H1 (cell line): ENCODE measurements around the gene ARL14. TPM values are rescaled to one million over a fixed set of nuclear protein-coding genes. Genes with fewer than 3 reads are reported as not detected.

ENCODE experiments used
- CTCF ChIA-PET: fragments of 300-600 bp; sonication (Branson Sonifier 250); formaldehyde crosslinking; loops from one replicate; lab custom pipeline; 2021; ENCODE audit not compliant: partially characterized antibody; lab: Charles Lee
- POLR2A ChIA-PET: fragments of 300-600 bp; sonication (Branson Sonifier 250); formaldehyde crosslinking; loops from one replicate; lab custom pipeline; 2021; ENCODE audit warnings: inconsistent platforms; ENCODE audit not compliant: partially characterized antibody; lab: Charles Lee
- DNase-seq, 2 experiments: peaks; one replicate each; pipeline versions ENCODE4 v3.0.0 to v3.0.0-alpha.2; 2010 to 2022; ENCODE audit warnings: low spot score in 2 of 2, low read depth in 1 of 2, mixed read lengths in 1 of 2
- FAIRE-seq: peaks from 2 replicates; lab custom pipeline; 2011; peaks lifted over from hg19 to GRCh38; lab: Jason Lieb, UNC
- H2AFZ ChIP-seq: 2 replicates; pipeline ENCODE4 v1.8.1; 2012; ENCODE audit warnings: low read length, inconsistent platforms
- H2AK5ac ChIP-seq: 2 replicates; pipeline ENCODE4 v1.6.1; 2013; ENCODE audit warnings: low read depth, low read length
- H2BK120ac ChIP-seq: replicated peaks from 2 replicates; pipeline ENCODE3; 2013; ENCODE audit warnings: low read depth, low read length, inconsistent platforms
- H2BK12ac ChIP-seq: 2 replicates; pipeline ENCODE4 v1.6.1; 2013; ENCODE audit warnings: low read depth, low read length
- H2BK15ac ChIP-seq: 2 replicates; pipeline ENCODE4 v1.6.1; 2013; ENCODE audit warnings: low read length
- H2BK20ac ChIP-seq: 2 replicates; pipeline ENCODE4 v1.6.1; 2013; ENCODE audit warnings: low read length
- H2BK5ac ChIP-seq: 2 replicates; pipeline ENCODE4 v1.6.1; 2013; ENCODE audit warnings: low read depth, low read length
- H3K14ac ChIP-seq: 2 replicates; pipeline ENCODE4 v1.6.1; 2013; ENCODE audit warnings: inconsistent platforms; ENCODE audit not compliant: insufficient read length
- H3K18ac ChIP-seq: 2 replicates; pipeline ENCODE4 v1.6.1; 2013; ENCODE audit warnings: low read length; ENCODE audit errors: extremely low read depth
- H3K23ac ChIP-seq: 2 replicates; pipeline ENCODE4 v1.6.1; 2013; ENCODE audit warnings: inconsistent platforms; ENCODE audit not compliant: insufficient read length
- H3K23me2 ChIP-seq: 2 replicates; pipeline ENCODE4 v1.6.1; 2013; ENCODE audit warnings: low read depth, low read length
- H3K27ac ChIP-seq: 2 replicates; pipeline ENCODE4 v1.6.1; 2011; ENCODE audit warnings: low read depth, low read length, inconsistent platforms
- H3K27me3 ChIP-seq, 4 experiments: replicated peaks in 1 of 4; 1 replicate in 1 of 4; 2 replicates in 3 of 4; pipeline versions ENCODE4 v1.6.1 to v1.8.1; 2011 to 2013; ENCODE audit warnings: low read length in 3 of 4, mild to moderate bottlenecking in 3 of 4, inconsistent platforms in 2 of 4, mixed read lengths in 2 of 4, moderate library complexity in 1 of 4; ENCODE audit not compliant: control insufficient read depth in 3 of 4, insufficient read depth in 3 of 4; ENCODE audit errors: extremely low read depth in 1 of 4
- H3K36me3 ChIP-seq, 4 experiments: 2 replicates each; pipeline versions ENCODE4 v1.6.1 to v1.8.1; 2011 to 2013; ENCODE audit warnings: mild to moderate bottlenecking in 4 of 4, low read length in 3 of 4, moderate library complexity in 2 of 4, control low read depth in 1 of 4, inconsistent platforms in 1 of 4; ENCODE audit not compliant: insufficient read depth in 4 of 4, control insufficient read depth in 2 of 4
- H3K4ac ChIP-seq: replicated peaks from 2 replicates; pipeline ENCODE3; 2013; ENCODE audit warnings: low read length, low read depth, mixed read lengths, inconsistent platforms; ENCODE audit not compliant: insufficient read length
- H3K4me1 ChIP-seq, 4 experiments: replicated peaks in 1 of 4; 1 replicate in 1 of 4; 2 replicates in 3 of 4; pipeline versions ENCODE4 v1.6.1 to v1.8.1; 2011 to 2013; ENCODE audit warnings: low read length in 3 of 4, inconsistent platforms in 2 of 4, mixed read lengths in 1 of 4; ENCODE audit not compliant: insufficient read depth in 4 of 4, control insufficient read depth in 3 of 4
- H3K4me2 ChIP-seq, 2 experiments: 2 replicates each; pipeline versions ENCODE4 v1.6.1 to v1.8.1; 2011 to 2013; ENCODE audit warnings: low read depth in 2 of 2, low read length in 2 of 2, control low read depth in 1 of 2, inconsistent platforms in 1 of 2, mild to moderate bottlenecking in 1 of 2; ENCODE audit not compliant: insufficient read depth in 1 of 2
- H3K4me3 ChIP-seq, 4 experiments: fragments of 200-600, 300-600 bp in 1 of 4; sonication (generic), shearing (Covaris generic), sonication (Bioruptor Twin) in 1 of 4; 2 replicates each; pipeline versions ENCODE4 v1.5.1 to v1.8.1; 2011 to 2016; ENCODE audit warnings: low read length in 4 of 4, low read depth in 3 of 4, control low read depth in 2 of 4, inconsistent platforms in 2 of 4, mild to moderate bottlenecking in 2 of 4, mixed read lengths in 1 of 4, moderate library complexity in 1 of 4; ENCODE audit not compliant: insufficient read depth in 2 of 4; ENCODE audit errors: extremely low read depth in 1 of 4
- H3K56ac ChIP-seq: replicated peaks from 2 replicates; pipeline ENCODE3; 2013; ENCODE audit warnings: low read depth, mild to moderate bottlenecking, mixed read lengths, low read length, inconsistent platforms; ENCODE audit not compliant: insufficient read length
- H3K79me1 ChIP-seq: 2 replicates; pipeline ENCODE4 v1.6.1; 2013; ENCODE audit warnings: low read depth, low read length, control low read depth
- H3K79me2 ChIP-seq, 2 experiments: 2 replicates each; pipeline versions ENCODE4 v1.6.1 to v1.8.1; 2012 to 2013; ENCODE audit warnings: low read length in 2 of 2, mild to moderate bottlenecking in 2 of 2, inconsistent platforms in 1 of 2; ENCODE audit not compliant: insufficient read depth in 2 of 2, control insufficient read depth in 1 of 2
- H3K9ac ChIP-seq, 4 experiments: replicated peaks in 1 of 4; 1 replicate in 1 of 4; 2 replicates in 3 of 4; pipeline versions ENCODE4 v1.6.1 to v1.8.1; 2011 to 2013; ENCODE audit warnings: low read depth in 3 of 4, low read length in 3 of 4, control low read depth in 2 of 4, mild to moderate bottlenecking in 2 of 4, moderate library complexity in 2 of 4, inconsistent platforms in 1 of 4; ENCODE audit errors: extremely low read depth in 1 of 4
- H3K9me3 ChIP-seq, 2 experiments: 2 replicates each; pipeline versions ENCODE4 v1.6.1 to v1.8.1; 2012 to 2013; ENCODE audit warnings: mild to moderate bottlenecking in 2 of 2, moderate library complexity in 2 of 2, control low read depth in 1 of 2, inconsistent platforms in 1 of 2, low read depth in 1 of 2, low read length in 1 of 2, mixed read lengths in 1 of 2; ENCODE audit not compliant: insufficient read depth in 2 of 2
- H4K20me1 ChIP-seq, 2 experiments: replicated peaks in 1 of 2; 2 replicates each; pipeline versions ENCODE3 to v1.8.1; 2011 to 2013; ENCODE audit warnings: inconsistent platforms in 2 of 2, low read length in 2 of 2, mild to moderate bottlenecking in 1 of 2; ENCODE audit not compliant: insufficient read depth in 2 of 2, control insufficient read depth in 1 of 2
- H4K5ac ChIP-seq: 2 replicates; pipeline ENCODE4 v1.6.1; 2013; ENCODE audit warnings: low read length, low read depth, mixed read lengths, inconsistent platforms; ENCODE audit not compliant: insufficient read length
- H4K8ac ChIP-seq: 2 replicates; pipeline ENCODE4 v1.8.0; 2013; ENCODE audit warnings: mild to moderate bottlenecking, moderate library complexity, low read length, inconsistent platforms; ENCODE audit not compliant: insufficient read depth; ENCODE audit errors: extremely low read depth
- H4K91ac ChIP-seq: replicated peaks from 2 replicates; pipeline ENCODE3; 2013; ENCODE audit warnings: low read length, mixed read lengths, inconsistent platforms; ENCODE audit not compliant: insufficient read length
- BACH1 ChIP-seq: IDR thresholded peaks from 2 replicates; pipeline ENCODE4 v1.6.1; 2012; ENCODE audit warnings: low read length, improper control_type of control experiment
- FOSL1 ChIP-seq: IDR thresholded peaks from 2 replicates; pipeline ENCODE4 v1.6.1; 2011; ENCODE audit warnings: mild to moderate bottlenecking, low read depth, low read length, moderate library complexity; ENCODE audit not compliant: insufficient read depth
- KDM4A ChIP-seq: IDR thresholded peaks from one replicate; pipeline ENCODE4 v1.7.1; 2012; ENCODE audit warnings: low read depth, mild to moderate bottlenecking, moderate library complexity, low read length, inconsistent platforms; ENCODE audit not compliant: severe bottlenecking
- SP2 ChIP-seq: IDR thresholded peaks from 2 replicates; pipeline ENCODE4 v1.6.1; 2012; ENCODE audit warnings: mild to moderate bottlenecking, low read length, inconsistent platforms
- ZNF274 ChIP-seq: IDR thresholded peaks from 2 replicates; pipeline ENCODE4 v1.7.0; 2012; ENCODE audit warnings: low read length, borderline replicate concordance; ENCODE audit errors: extremely low read depth
- polyA plus RNA-seq, 7 experiments: library from polyadenylated mRNA; depleted of rRNA in 3 of 7; stranded (reverse) in 5 of 7; unstranded in 2 of 7; fragments of >200 nt in 5 of 7; fragments of 200-250 nt in 2 of 7; gene quantifications; 1 replicate in 5 of 7; 2 replicates in 1 of 7; 4 replicates in 1 of 7; pipeline versions ENCODE4 v1.2.1 to v1.2.3, GENCODE V29; 2011 to 2013; ENCODE audit warnings: missing spikeins in 2 of 7, mixed read lengths in 2 of 7
- total RNA-seq: library from RNA; stranded (reverse); fragmentation: NEBNext Ultra II Directional; extraction: Animal tissue kit (Norgen Biotek cat#: 25700); gene quantifications from 2 replicates; pipeline ENCODE4 v1.2.1, GENCODE V29; 2021

Gene ARL14
- total and polyA plus RNA-seq, 2 of the 8 experiments (the other 6 are each of a cell fraction or from before 2014, with no cell fraction given): not detected

- Histone ChIP-seq H2AK5ac (no peak overlapping the region), H2BK12ac (no peak overlapping the region), H3K18ac (no peak overlapping the region), H3K4ac (no peak overlapping the region), H3K4me3 (no peak overlapping the region), H3K79me2 (no peaks in the 10 kb centered on the region), H3K9me3 (peaks cover 0 to 5% of the 10 kb centered on the region in 2 experiments; a peak in 1 of 4 replicates), H4K20me1 (no peaks in the 10 kb centered on the region), H3K23ac (no peak overlapping the region), H3K56ac (no peak overlapping the region), H4K91ac (no peak overlapping the region), H3K4me1 (no peaks in the 10 kb centered on the region), H3K14ac (no peak overlapping the region), H3K4me2 (no peak overlapping the region), H3K27ac (no peak overlapping the region), H3K27me3 (no peaks in the 10 kb centered on the region), H2AFZ (no peak overlapping the region), H3K36me3 (no peaks in the 10 kb centered on the region), H4K5ac (no peak overlapping the region), H2BK5ac (no peak overlapping the region), H2BK120ac (no peak overlapping the region), H2BK15ac (no peak overlapping the region), H3K23me2 (no peaks in the 10 kb centered on the region), H2BK20ac (no peak overlapping the region), H3K79me1 (no peaks in the 10 kb centered on the region), H3K9ac (no peak overlapping the region), H4K8ac (no peak overlapping the region)
- no peak for FAIRE-seq
- DNase-seq: no peak
- ChIA-PET CTCF (interaction anchor here (1.4 kb wide), 1 partner anchor 31 kb away, joined by 5 read pairs; no protein-coding TSS in a partner anchor), POLR2A (no interaction called here)
- TF ChIP-seq ZNF274 (no peak), KDM4A (no peak), SP2 (no peak), BACH1 (no peak), FOSL1 (no peak)
These were observed 28.3 kb upstream of the ARL14 start for GRCh38 chr3:160648701-160649100.
